Midbrain (tissue), 1 donor: ENCODE measurements around the gene EEF1A1.
"Not testable (repeated sequence)": the region's sequence is repeated elsewhere in the genome, so short reads cannot be mapped to it uniquely, and the experiment has no call there.

Source experiments
- DNase-seq: peaks from one replicate; lab custom pipeline; 2025; lab: John Stamatoyannopoulos, UW

Gene EEF1A1

DNA sequence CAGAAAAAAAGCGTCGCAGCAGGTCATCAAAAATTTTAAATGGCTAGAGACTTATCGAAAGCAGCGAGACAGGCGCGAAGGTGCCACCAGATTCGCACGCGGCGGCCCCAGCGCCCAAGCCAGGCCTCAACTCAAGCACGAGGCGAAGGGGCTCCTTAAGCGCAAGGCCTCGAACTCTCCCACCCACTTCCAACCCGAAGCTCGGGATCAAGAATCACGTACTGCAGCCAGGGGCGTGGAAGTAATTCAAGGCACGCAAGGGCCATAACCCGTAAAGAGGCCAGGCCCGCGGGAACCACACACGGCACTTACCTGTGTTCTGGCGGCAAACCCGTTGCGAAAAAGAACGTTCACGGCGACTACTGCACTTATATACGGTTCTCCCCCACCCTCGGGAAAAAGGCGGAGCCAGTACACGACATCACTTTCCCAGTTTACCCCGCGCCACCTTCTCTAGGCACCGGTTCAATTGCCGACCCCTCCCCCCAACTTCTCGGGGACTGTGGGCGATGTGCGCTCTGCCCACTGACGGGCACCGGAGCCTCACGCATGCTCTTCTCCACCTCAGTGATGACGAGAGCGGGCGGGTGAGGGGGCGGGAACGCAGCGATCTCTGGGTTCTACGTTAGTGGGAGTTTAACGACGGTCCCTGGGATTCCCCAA lies at the start of gene EEF1A1:
Gene EEF1A1, minus strand, starts transcription at position 345 of the 663 bp plus-strand sequence. CDS start 1,006 bp downstream, outside the sequence.
- DNase-seq, result peak; percentile 99

DNA sequence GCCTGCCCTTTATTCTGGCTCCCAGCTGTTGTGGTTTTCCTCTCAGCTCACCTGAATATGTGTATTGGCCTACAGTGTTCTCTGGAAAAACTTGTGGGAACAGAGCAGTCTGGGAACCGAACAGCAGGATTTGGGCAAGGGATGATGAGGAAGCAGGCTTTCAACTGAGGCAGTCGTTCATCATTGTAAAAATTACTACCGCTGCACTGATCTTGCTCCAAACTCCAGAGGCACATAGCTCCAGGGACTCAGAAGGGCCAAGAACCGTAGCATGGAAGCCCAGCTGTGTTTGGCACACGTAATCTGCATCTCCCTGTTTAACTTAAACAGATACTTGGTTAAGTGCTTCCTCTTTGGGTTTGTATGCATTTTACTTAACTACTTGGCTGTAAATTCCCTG lies 48.3 kb upstream of the EEF1A1 start:
- DNase-seq, result no peak

DNA sequence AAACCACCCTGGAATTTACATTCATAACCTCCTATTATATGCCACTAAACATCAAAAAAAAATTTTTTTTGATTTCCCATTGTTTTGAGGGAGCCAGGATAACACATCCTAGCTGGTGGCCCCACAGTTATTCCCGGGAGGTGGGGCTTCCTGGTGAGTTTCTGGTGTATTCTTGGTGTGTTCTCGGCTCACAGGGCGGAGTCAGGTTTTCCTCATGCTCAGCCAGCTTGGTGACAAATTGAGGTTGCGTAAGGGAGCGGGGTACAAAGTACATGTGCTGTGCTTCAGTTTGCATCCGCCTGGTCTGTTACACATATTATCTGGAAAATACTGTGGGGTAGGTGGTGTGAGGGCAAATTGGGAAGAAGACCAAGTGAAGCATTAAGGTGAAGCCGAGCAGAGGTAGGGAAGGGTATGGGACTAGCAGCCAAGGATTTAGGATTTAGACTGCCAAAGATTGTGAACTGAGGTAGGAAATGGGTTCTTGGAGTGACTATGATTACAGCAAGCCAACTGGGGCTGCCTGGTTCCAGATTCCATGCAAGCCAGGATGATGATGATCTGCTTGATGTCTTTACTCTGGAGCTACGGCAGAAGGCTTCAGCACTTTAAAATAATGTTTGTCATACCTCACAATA lies 46.2 kb upstream of the EEF1A1 start:
- no peak for DNase-seq

DNA sequence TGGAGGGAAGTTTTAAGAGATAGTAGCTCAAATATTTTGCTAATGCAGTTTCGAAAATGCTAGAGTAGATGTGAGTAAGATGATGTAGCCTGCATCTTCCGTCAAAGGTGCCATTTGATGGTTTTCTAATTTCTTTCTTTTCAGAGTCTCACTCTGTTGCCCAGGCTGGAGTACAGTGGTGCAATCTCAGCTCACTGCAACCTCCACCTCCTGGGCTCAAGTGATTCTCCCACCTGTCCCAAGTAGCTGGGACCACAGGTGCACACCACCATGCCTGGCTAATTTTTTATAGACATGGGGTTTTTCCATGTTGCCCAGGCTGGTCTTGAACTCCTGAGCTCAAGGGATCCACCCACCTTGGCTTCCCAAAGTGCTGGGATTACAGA lies 45.6 kb upstream of the EEF1A1 start:
- not testable (repeated sequence) for DNase-seq

DNA sequence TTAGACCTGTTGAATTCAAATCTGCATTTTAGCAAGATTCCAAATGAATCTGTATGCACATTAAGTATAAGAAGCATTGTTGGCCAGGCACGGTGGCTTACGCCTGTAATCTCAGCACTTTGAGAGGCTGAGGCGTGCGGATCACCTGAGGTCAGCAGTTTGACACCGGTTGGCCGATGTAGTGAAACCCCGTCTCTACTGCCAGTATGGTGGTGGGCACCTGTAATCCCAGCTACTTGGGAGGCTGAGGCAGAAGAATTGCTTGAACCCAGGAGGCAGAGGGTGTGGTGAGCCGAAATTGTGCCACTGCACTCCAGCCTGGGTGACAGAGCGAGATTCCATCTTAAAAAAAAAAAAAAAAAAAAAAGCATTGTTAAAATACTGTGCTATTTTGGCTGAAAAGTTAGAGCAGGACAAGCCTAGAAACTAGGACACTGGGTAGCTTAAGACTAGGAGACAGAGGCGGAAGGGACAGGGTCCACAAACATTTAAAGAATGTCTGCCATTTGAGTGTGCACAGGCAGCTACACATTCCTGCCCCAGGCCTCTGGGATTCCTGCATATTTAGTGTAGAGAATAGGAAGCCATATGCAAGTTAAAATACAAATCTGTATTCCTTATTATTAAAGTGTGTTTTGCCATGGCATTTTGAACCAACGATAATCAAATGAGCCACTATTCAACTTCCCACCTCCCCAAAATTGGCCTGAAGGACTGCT lies 45.1 kb upstream of the EEF1A1 start:
- no peak for DNase-seq

DNA sequence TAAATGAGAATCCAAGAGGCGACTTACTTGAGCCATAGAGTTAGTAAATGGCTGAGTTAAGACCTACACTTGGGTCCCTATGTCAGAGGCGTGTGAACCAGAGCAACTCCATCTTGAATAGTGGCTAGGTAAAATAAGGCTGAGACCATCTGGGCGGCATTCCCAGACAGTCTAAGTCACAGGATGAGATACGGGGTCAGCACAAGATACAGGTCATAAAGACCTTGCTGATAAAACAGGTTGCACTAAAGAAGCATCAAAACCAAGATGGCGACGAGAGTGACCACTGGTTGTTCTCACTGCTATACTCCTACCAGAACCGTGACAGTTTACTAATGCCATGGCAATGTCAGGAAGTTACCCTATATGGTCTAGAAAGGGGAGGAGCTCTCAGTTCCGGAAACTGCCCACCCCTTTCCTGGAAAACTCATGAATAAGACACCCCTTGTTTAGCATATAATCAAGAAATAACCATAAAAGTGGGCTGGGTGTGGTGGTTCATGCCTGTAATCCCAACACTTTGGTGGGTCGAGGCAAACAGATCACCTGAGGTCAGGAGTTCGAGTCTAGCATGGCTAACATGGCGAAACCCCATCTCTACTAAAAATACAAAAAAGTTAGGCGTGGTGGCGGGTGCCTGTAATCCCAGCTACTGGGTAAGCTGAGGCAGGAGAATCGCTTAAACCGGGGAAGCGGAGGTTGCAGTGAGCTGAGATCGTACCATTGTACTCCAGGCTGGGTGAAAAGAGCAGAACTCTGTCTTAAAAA lies 43.9 kb upstream of the EEF1A1 start:
- no peak for DNase-seq

DNA sequence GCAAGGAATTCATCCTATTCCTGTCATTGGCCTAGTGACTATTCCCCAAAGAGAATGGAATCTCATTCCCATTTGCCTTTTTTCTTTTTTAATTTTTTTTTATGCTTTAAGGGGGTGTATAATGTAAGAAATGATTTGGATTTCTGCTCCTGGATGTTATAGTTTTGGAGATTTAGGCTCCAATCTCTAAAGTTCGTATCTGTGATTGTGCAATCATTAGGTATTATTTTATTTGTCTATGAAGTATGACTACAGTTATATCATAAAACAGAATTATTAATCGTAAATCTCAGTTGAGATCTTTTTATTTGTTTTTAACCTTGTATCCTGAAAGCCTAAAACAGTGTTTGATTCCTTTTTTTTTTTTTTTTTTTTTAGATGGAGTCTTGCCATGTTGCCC lies 41.7 kb upstream of the EEF1A1 start:
- DNase-seq, result no peak

DNA sequence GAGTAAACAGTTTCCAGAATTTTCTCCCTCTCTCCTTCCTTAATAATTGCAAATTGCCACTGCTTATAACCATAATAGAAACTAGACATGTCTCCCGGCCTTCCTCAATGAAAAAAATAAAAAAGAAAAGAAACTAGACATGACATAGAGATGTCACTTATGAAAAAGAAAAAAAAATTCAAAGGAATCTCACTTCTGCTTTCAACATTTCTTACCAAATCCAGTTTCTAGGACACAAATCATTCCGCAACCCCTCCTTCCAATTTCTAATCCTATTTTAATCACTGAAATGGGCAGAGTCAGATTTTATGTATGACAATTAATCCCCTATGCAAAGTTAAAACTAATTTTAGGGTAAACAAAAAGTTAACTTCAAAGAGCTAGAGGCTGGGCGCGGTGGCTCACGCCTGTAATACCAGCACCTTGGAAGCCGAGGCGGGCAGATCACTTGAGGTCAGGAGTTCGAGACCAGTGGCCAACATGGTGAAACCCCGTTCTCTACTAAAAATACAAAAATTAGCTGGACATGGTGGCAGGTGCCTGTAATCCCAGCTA lies 40.1 kb upstream of the EEF1A1 start:
- DNase-seq, result no peak

DNA sequence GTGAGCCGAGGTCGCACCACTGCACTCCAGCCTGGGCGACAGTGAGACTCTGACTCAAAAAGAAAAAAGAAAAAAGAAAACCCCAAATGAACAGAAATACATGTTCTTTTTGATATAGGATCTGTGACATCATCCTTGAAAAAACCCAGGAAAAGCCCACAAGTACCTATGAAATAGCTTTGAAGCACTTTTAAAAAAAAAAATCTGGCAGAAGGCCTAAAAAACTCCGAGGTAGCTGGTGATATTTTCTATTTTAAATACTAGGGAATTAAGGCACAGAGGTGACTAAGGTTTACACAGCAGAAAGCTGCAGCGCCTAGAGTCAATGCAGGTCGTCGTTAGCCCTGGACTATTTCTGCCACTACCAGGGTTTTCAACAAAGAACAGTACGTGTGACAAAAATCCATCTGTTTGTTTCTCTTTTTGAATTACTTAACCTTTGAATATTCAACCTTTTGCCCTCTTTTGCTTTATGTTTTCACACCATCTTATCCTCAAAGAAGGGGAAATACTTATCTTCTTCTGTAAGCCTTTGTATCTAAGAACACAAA lies 39.4 kb upstream of the EEF1A1 start:
- DNase-seq, result no peak

DNA sequence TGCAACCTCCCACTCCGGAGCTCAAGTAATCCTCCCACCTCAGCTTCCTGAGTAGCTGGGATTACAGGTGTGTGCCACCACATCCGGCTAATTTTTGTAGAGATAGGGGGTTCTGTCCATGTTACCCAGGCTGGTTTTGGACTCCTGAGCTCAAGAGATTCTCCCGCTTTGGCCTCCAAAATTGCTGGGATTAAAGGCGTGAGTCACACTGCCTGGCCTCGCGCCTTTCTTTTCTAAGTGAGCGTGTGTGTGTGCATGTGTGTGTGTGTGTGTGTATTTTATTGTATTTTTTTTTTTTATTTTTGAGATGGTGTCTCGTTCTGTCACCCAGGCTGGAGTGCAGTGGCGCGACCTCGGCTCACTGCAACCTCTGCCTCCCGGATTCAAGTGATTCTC lies 38.6 kb upstream of the EEF1A1 start:
- DNase-seq, result not testable (repeated sequence)

DNA sequence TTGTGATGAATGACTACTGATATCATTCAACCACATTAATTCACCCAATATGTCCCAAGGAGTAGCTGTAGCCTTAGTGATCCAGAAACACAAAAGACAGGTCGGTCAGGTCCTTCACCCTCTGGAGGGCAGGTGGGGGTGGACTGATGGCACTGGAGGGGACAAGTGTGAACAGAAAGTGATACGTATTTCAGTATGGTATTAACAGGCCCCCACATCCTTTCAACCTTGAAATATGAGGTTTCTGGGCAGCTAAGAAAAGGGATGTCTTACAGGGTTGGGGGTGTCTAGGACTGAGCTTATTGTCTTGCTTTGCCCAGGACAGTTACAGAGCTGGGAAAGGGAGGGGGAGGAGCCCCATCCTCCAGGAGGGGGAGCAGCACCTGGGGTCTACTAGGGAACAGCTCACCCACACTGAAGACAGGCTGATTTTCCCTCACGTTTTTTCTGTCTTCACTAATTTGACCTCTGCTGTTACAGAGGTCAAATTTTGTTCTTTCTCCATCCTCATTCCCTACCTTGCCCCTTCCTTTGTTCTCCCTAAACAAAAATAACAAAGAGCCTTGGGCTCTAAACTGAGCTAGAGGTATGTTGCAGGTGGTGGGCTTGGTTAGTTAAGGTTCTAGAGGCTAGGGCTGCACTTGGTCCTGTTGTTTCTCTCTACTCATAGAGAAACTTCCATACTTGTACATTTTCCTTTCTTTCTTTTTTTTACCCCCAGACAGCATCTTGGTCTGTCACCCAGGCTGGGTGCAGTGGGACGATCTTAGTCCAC lies 38.0 kb upstream of the EEF1A1 start:
- DNase-seq, result no peak

DNA sequence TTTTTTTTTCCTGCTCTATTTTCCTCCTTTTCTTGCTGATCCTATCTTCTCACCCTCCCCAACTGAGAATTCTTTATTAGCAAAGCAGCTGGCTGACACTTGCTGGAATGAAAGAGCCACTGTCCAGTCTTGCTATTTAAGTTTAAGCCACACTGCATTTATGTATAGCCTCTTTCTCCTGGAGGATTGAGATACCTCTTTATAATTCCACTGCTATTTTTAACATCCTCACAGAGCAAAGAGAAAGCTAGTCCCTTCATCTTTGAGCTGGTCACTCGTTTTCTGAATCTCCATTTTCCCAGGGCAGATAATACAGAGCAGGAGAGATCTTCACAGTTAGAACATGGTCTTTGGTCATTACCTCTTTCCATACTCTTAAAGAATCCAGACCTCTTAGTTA lies 36.0 kb upstream of the EEF1A1 start:
- DNase-seq, result no peak

DNA sequence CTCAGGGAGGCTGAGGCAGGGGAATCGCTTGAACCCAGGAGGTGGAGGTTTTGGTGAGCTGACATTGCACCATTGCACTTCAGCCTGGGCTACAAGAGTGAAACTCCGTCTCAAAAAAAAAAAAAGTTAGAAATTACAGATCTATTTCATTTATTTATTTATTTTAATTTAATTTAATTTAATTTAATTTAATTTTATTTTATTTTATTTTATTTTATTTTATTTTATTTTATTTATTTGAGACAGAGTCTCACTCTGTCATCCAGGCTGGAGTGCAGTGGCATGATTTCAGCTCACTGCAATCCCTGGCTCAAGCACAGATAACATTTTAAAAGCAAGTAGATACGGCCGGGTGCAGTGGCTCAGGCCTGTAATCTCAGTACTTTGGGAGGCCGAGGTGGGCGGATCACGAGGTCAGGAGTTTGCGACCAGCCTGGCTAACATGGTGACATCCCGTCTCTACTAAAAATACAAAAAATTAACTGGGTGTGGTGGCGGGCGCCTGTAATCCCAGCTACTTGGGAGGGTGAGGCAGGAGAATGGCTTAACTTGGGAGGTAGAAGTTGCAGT lies 34.6 kb upstream of the EEF1A1 start:
- DNase-seq, result not testable (repeated sequence)

DNA sequence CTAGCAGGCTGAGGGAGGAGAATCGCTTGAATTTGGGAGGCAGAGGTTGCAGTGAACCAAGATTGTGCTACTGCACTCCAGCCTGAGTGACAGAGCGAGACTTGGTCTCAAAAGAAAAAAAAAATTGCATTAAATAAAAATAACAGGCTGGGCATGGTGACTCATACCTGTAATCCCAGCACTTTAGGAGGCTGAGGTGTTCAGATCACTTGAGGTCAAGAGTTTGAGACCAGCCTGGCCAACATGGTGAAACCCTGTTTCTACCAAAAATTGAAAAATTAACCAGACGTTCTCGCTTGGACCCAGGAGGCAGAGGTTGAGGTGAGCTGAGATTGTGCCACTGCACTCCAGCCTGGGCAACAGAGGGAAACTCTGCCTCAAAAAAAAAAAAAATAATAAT lies 30.3 kb upstream of the EEF1A1 start:
- DNase-seq, result not testable (repeated sequence)

DNA sequence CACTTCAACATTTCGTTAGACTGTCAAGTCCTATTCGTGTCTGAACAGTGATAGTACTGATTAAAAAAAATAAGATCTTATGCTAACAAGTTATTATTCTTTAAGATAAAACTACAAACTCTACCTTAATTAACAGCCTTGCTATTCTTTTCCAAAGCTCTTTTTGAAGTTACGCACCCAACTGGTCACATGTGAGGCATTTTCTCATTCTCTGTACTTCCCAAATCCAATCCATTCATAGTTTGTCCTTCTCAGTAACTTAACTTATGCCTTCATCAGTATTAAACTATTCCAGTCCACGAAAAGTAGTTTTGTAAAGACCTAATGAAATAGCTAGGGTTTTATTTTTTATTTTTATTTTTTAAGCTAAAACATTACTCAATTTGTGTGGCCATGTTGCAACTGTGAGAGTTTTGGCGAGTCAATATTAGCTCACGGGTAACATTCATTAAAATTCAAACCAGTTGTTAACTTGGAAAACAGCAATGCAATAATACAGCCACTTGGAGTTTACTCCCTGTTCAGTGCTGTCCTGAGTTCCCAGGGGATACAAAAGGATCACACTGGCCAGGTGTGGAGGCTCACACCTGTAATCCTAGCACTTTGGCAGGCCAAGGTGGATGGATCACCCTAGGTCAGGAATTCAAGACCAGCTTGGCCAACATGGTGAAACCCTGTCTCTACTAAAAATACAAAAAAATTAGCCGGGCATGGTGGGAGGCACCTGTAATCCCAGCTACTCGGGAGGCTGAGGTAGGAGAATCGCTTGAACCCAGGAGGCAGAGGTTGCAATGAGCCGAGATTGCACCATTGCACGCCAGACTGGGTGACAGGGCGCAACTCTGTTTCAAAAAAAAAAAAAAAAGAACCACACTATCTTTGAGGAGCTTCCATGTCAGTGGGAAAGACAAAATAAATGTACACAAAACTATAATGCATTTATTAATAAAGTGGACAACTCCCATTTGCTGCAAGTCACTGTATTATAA lies 27.9 kb upstream of the EEF1A1 start:
- no peak for DNase-seq

DNA sequence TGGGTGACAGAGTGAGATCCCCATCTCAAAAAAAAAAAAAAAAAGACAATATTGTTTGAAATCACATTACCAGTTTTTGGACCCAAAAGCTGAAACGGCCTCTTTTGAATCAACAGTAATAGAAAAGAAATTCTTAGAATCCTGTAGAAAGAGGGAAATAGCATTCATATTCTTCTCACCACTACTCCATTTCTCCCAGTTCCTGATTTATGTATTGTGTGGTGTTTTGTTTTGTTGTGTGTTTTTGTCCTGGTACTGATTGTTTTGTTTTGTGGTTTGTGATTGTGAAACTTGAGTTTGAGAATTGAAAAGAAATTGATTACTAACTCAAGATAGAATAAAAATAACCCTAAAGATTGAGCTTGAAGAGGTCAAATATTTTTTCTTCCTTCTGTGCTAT lies 26.2 kb upstream of the EEF1A1 start:
- no peak for DNase-seq

DNA sequence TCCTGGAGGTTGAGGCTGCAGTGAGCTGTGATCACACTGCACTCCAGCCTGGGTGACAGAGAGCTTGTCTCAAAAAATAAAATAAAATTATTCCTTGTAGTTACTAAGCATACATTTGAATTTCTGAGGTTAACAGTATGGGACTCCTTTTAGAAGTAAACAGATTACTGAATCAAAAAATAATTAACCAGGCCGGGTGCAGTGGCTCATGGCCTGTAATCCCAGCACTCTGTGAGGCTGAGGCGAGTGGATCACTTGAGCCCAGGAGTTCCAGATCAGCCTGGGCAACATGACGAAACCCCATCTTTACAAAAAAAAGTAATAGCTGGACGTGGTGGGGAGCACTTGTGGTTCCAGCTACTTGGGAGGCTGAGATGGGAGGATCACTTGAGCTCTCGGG lies 22.1 kb upstream of the EEF1A1 start:
- no peak for DNase-seq

DNA sequence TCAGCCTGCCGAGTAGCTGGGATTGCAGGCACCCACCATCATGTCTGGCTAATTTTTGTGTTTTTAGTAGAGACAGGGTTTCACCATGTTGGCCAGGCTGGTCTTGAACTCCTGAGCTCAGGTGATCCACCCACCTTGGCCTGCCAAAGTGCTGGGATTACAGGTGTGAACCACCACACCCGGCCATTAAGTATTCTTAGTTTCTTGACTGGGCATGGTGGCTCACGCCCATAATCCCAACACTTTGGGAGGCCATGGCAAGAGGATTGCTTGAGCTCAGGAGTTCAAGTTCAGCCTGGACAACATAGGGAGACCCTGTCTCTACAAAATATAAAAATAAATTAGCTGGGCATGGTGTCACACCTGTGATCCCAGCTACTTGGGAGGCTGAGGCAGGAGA lies 21.6 kb upstream of the EEF1A1 start:
- DNase-seq, result not testable (repeated sequence)

DNA sequence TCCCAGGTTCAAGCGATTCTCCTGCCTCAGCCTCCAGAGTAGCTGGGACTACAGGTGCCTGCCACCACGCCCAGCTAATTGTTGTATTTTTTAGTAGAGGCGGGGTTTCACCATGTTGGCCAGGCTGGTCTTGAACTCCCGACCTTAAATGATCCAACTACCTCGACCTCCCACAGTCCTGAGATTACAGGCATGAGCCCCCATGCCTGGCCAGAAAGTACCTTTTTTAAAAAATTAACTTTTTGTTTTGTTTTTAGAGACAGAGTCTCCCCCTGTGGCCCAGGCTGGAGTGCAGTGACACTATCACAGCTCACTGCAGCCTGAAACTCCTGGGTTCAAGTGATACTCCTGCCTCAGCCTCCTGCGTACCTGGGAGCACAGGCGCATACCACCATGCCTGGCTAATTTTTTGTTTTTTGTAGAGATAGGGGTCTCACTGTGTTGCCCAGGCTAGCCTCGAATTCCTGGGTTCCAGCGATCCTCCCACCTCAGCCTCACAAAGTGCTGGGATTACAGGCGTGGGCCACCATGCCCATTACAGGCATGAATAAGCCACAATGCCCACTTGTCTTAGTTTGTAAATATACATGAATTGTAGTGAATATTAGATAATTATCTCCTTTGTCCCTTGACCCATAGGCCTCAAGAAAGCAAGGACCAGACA lies 17.4 kb upstream of the EEF1A1 start:
- no peak for DNase-seq
